HepG2 (cell line): Measurements from ENCODE around the gene PRKN. TPM values are rescaled to one million over a fixed set of nuclear protein-coding genes. Genes with fewer than 3 reads are reported as not detected.

ENCODE experiments used
- ATAC-seq: fragments of 200-7000 bp; cut with Tn5 transposase; 3 replicates; pipeline ENCODE4 v1.9.1; 2020; ENCODE audit warnings: mild to moderate bottlenecking, moderate library complexity
- BruUV-seq: library from RNA; stranded (reverse); fragments of 400-500 nt; replicated peaks from 2 replicates; lab custom pipeline; 2021; lab: Mats Ljungman, UMichigan
- CTCF ChIA-PET: fragments of 300-600 bp; formaldehyde crosslinking; extraction: SDS; loops from one replicate; lab custom pipeline; 2021; ENCODE audit warnings: low total read pairs, inconsistent platforms, low intra/inter-chr PET ratio; lab: Yijun Ruan, JAX
- POLR2A ChIA-PET: fragments of 350-600 bp; sonication (Branson Sonifier 250); formaldehyde crosslinking; loops from one replicate; lab custom pipeline; 2020; ENCODE audit warnings: antibody characterized with exemption, inconsistent platforms; lab: Yijun Ruan, JAX
- DNase-seq: peaks from one replicate; pipeline ENCODE4 v3.0.0-alpha.2; 2015; ENCODE audit warnings: low spot score
- FAIRE-seq: peaks from 3 replicates; lab custom pipeline; 2011; peaks lifted over from hg19 to GRCh38; lab: Jason Lieb, UNC
- H2AFZ ChIP-seq: one replicate; pipeline ENCODE4 v1.6.1; 2011; ENCODE audit warnings: low read length, inconsistent platforms
- H3K27ac ChIP-seq: fragments of 300-600 bp; 3 replicates; pipeline ENCODE4 v1.8.0; 2011; ENCODE audit warnings: mixed run types, mild to moderate bottlenecking, mixed read lengths, low read length, inconsistent platforms; ENCODE audit not compliant: insufficient read depth; ENCODE audit errors: extremely low read length
- H3K27me3 ChIP-seq, 2 experiments: fragments of 200-600 bp in 1 of 2; 2 replicates in 1 of 2; 3 replicates in 1 of 2; pipeline versions ENCODE4 v1.6.0 to v1.8.0; 2011; ENCODE audit warnings: low read length in 2 of 2, mild to moderate bottlenecking in 2 of 2, moderate library complexity in 2 of 2, inconsistent platforms in 1 of 2; ENCODE audit not compliant: insufficient read depth in 2 of 2, control insufficient read depth in 1 of 2
- H3K36me3 ChIP-seq, 2 experiments: fragments of 200-600 bp in 1 of 2; replicated peaks in 1 of 2; 2 replicates in 1 of 2; 3 replicates in 1 of 2; pipeline versions ENCODE4 v1.5.1 to v1.8.0; 2011; ENCODE audit warnings: low read length in 2 of 2, inconsistent platforms in 1 of 2; ENCODE audit not compliant: insufficient read depth in 2 of 2, control insufficient read depth in 1 of 2
- H3K4me1 ChIP-seq: 2 replicates; pipeline ENCODE4 v1.5.1; 2012; ENCODE audit warnings: low read length, inconsistent platforms; ENCODE audit not compliant: insufficient read depth
- H3K4me2 ChIP-seq: 2 replicates; pipeline ENCODE4 v1.6.0; 2011; ENCODE audit warnings: low read depth, low read length, inconsistent platforms
- H3K4me3 ChIP-seq, 3 experiments: fragments of 200-600 bp in 1 of 3; sonication (generic), shearing (Covaris generic) in 1 of 3; replicated peaks in 1 of 3; 2 replicates each; pipeline ENCODE4 v1.5.1; 2011 to 2016; ENCODE audit warnings: low read length in 3 of 3, inconsistent platforms in 2 of 3, low read depth in 2 of 3, mild to moderate bottlenecking in 2 of 3, control low read depth in 1 of 3, mixed read lengths in 1 of 3; ENCODE audit not compliant: insufficient read depth in 1 of 3
- H3K79me2 ChIP-seq: one replicate; pipeline ENCODE4 v1.6.1; 2011; ENCODE audit warnings: low read length, inconsistent platforms; ENCODE audit not compliant: insufficient read depth
- H3K9ac ChIP-seq: 2 replicates; pipeline ENCODE4 v1.6.0; 2011; ENCODE audit warnings: mild to moderate bottlenecking, low read depth, low read length, inconsistent platforms; ENCODE audit not compliant: insufficient read depth
- H3K9me3 ChIP-seq: 2 replicates; pipeline ENCODE4 v1.5.1; 2012; ENCODE audit warnings: mild to moderate bottlenecking, low read length
- H4K20me1 ChIP-seq: 2 replicates; pipeline ENCODE4 v1.6.0; 2011; ENCODE audit warnings: inconsistent platforms, mild to moderate bottlenecking, low read length, moderate library complexity; ENCODE audit not compliant: insufficient read depth
- GABPA ChIP-seq, 2 experiments: IDR thresholded peaks; 2 replicates each; pipeline ENCODE4 v1.6.1; 2011 to 2016; ENCODE audit warnings: low read depth in 2 of 2, low read length in 1 of 2, missing biosample characterization in 1 of 2, missing genetic modification characterization in 1 of 2
- NFKBIZ ChIP-seq: IDR thresholded peaks from 2 replicates; pipeline ENCODE4 v1.6.1; 2018; ENCODE audit warnings: missing genetic modification reagents, missing compliant biosample characterization
- ZNF577 ChIP-seq: sonication (generic); formaldehyde crosslinking; IDR thresholded peaks from 2 replicates; pipeline ENCODE4 v1.4.0; 2020; ENCODE audit warnings: mild to moderate bottlenecking, low read depth, missing genetic modification reagents, borderline replicate concordance
- ZNF619 ChIP-seq: sonication (generic); formaldehyde crosslinking; IDR thresholded peaks from 2 replicates; pipeline ENCODE4 v1.4.0; 2020; ENCODE audit warnings: mild to moderate bottlenecking, missing genetic modification reagents
- WGBS: methylation state at CpG from one replicate; pipeline ENCODE4 v1.1.6; 2017; ENCODE audit warnings: low lambda C conversion rate; 5-methylcytosine and 5-hydroxymethylcytosine counted together
- in situ Hi-C: cut with HindIII; loops from 2 replicates; pipeline ENCODE4 v1.10.0; 2017; ENCODE audit warnings: low pct_unique_long_range_greater_than_20kb; ENCODE audit not compliant: extremely low pct_ligation_motif_present
- intact Hi-C: fragments of 100-400 bp; cut with micrococcal nuclease; formaldehyde crosslinking; loops from one replicate; pipeline ENCODE4 v1.10.0; 2022; ENCODE audit not compliant: unreplicated experiment
- polyA plus RNA-seq, 8 experiments: library from polyadenylated mRNA; depleted of rRNA in 3 of 8; stranded (reverse) in 7 of 8; unstranded in 1 of 8; fragments of >200 nt; fragmentation: Illumina TruSeq in 4 of 8; extraction: Trizol in 4 of 8; gene quantifications; 2 replicates each; pipeline versions ENCODE4 v1.2.1 to v1.2.3, GENCODE V29; 2011 to 2016; ENCODE audit warnings: low read depth in 4 of 8, missing spikeins in 1 of 8, mixed read lengths in 1 of 8; ENCODE audit not compliant: insufficient read depth in 1 of 8
- total RNA-seq, 5 experiments: library from RNA; depleted of rRNA; stranded (reverse); fragments of >200 nt; fragmentation: Illumina TruSeq; extraction: Trizol; gene quantifications; 2 replicates each; pipeline ENCODE4 v1.2.3, GENCODE V29; 2016; ENCODE audit warnings: low read depth in 1 of 5
- TF ChIP-seq, protein P1 (sequence below): sonication (generic); formaldehyde crosslinking; IDR thresholded peaks from 2 replicates; pipeline ENCODE4 v1.5.0; 2020; ENCODE audit warnings: mild to moderate bottlenecking, missing genetic modification reagents
- TF ChIP-seq, protein P2 (sequence below), 2 experiments: sonication (generic) in 1 of 2; formaldehyde crosslinking in 1 of 2; IDR thresholded peaks; 2 replicates each; pipeline versions ENCODE4 v1.4.0 to v1.6.1; 2018 to 2020; ENCODE audit warnings: missing genetic modification reagents in 2 of 2, borderline replicate concordance in 1 of 2, low read depth in 1 of 2, mild to moderate bottlenecking in 1 of 2, missing biosample characterization in 1 of 2
- TF ChIP-seq, protein P3 (sequence below): IDR thresholded peaks from 2 replicates; pipeline ENCODE4 v1.6.1; 2016; ENCODE audit warnings: control low read depth

Gene PRKN
- total and polyA plus RNA-seq, 2 of the 13 experiments (the other 11 are each of a cell fraction or from before 2014, with no cell fraction given), result 0.31 to 0.44 TPM

DNA sequence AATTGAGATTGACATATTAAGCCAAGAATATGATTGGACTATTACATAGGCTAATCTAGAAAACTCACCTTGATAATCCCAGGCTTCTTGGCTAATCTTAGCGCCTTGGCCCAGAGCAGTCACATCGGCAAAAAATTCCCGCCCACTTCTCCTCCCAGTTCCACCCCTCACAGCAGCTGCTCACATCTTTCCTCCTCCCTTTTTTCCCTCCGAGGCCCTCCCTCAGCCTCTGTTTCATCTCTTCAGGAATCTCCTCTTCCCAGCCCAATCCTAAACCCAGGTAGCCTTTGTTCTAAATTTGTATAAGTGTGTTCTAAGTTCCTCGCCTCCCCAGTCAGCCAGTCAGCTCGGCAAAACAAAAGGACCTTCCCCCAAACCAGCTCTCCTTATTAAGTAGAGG is 184.3 kb downstream of the PRKN start:
- intact Hi-C loops, result no loop called here
- Histone ChIP-seq H3K9me3 (no peaks in the 10 kb centered on the region), H3K9ac (no peak overlapping the region), H3K27me3 (no peaks in the 10 kb centered on the region), H2AFZ (no peak overlapping the region), H3K36me3 (no peaks in the 10 kb centered on the region), H3K4me3 (no peak overlapping the region), H3K4me1 (no peaks in the 10 kb centered on the region), H3K27ac (no peak overlapping the region), H3K4me2 (no peak overlapping the region), H3K79me2 (no peaks in the 10 kb centered on the region), H4K20me1 (no peaks in the 10 kb centered on the region)
- 46% methylated on average over 6 of the region's 6 CpGs for WGBS
- CTCF ChIA-PET, result no interaction called here
- in situ Hi-C loops, result no loop called here
- no peak for DNase-seq
- no peak for FAIRE-seq
- no TSS peak for BruUV-seq
- POLR2A ChIA-PET, result no interaction called here
- ATAC-seq, result no peak
- TF ChIP-seq NFKBIZ (CRISPR knock-in tag) (no peak), ZNF577 (no peak)

DNA sequence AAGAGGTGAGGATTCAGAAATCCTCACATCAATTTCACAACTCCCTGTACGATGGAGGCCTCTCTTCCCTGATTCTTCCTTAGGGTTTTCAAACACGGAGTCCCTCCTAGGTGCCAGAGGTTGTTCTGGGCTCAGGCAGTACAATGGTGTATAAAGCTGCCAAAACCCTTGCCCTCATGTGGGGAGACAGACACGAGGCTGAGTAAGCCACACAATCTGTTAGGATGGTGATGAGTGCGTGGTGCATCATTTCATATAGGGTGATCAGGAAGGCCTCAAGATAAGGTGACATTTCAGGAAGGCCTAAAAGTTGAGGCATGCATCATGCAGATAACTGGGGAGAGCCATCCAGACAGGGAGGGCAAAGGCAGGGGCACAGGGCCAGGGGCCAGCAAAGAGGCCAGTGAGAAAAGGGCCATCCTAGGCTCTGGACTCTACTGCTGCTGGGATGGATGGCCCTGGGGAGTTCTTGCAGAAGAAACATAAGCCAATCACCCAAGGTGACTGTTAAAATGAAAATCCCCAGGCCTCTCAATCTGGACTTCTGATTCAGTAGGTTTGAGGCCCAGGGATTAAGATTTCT is 186.5 kb downstream of the PRKN start:
- H3K27me3 ChIP-seq, result no peaks in the 10 kb centered on the region
- no peaks in the 10 kb centered on the region for H3K9me3 ChIP-seq
- POLR2A ChIA-PET, result no interaction called here
- ATAC-seq (no peak), FAIRE-seq (no peak), DNase-seq (no peak)
- H3K4me3 ChIP-seq, result no peak overlapping the region
- intact Hi-C loops (no loop called here), in situ Hi-C loops (no loop called here)
- no peaks in the 10 kb centered on the region for H3K79me2 ChIP-seq
- CTCF ChIA-PET, result no interaction called here
- no peak overlapping the region for H3K9ac ChIP-seq
- H3K4me2 ChIP-seq, result no peak overlapping the region
- H2AFZ ChIP-seq, result no peak overlapping the region
- H4K20me1 ChIP-seq, result no peaks in the 10 kb centered on the region
- H3K27ac ChIP-seq, result no peak overlapping the region
- TF ChIP-seq, protein P1, sequence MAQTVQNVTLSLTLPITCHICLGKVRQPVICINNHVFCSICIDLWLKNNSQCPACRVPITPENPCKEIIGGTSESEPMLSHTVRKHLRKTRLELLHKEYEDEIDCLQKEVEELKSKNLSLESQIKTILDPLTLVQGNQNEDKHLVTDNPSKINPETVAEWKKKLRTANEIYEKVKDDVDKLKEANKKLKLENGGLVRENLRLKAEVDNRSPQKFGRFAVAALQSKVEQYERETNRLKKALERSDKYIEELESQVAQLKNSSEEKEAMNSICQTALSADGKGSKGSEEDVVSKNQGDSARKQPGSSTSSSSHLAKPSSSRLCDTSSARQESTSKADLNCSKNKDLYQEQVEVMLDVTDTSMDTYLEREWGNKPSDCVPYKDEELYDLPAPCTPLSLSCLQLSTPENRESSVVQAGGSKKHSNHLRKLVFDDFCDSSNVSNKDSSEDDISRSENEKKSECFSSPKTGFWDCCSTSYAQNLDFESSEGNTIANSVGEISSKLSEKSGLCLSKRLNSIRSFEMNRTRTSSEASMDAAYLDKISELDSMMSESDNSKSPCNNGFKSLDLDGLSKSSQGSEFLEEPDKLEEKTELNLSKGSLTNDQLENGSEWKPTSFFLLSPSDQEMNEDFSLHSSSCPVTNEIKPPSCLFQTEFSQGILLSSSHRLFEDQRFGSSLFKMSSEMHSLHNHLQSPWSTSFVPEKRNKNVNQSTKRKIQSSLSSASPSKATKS (CRISPR knock-in tag), result no peak
- TF ChIP-seq GABPA (IDR thresholded peaks at IDR 0.05; ENCODE audit: low read depth, low read length) (no peak), GABPA (CRISPR knock-in tag; IDR thresholded peaks at IDR 0.05; ENCODE audit: low read depth) (no peak), ZNF619 (CRISPR knock-in tag) (no peak)
- TF ChIP-seq, protein P2, sequence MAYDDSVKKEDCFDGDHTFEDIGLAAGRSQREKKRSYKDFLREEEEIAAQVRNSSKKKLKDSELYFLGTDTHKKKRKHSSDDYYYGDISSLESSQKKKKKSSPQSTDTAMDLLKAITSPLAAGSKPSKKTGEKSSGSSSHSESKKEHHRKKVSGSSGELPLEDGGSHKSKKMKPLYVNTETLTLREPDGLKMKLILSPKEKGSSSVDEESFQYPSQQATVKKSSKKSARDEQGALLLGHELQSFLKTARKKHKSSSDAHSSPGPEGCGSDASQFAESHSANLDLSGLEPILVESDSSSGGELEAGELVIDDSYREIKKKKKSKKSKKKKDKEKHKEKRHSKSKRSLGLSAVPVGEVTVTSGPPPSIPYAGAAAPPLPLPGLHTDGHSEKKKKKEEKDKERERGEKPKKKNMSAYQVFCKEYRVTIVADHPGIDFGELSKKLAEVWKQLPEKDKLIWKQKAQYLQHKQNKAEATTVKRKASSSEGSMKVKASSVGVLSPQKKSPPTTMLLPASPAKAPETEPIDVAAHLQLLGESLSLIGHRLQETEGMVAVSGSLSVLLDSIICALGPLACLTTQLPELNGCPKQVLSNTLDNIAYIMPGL (CRISPR knock-in tag; IDR thresholded peaks at IDR 0.05; ENCODE audit: borderline replicate concordance in 1 of 2, low read depth in 1 of 2), result no peak
- TF ChIP-seq, protein P3, sequence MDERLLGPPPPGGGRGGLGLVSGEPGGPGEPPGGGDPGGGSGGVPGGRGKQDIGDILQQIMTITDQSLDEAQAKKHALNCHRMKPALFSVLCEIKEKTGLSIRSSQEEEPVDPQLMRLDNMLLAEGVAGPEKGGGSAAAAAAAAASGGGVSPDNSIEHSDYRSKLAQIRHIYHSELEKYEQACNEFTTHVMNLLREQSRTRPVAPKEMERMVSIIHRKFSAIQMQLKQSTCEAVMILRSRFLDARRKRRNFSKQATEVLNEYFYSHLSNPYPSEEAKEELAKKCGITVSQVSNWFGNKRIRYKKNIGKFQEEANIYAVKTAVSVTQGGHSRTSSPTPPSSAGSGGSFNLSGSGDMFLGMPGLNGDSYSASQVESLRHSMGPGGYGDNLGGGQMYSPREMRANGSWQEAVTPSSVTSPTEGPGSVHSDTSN (CRISPR knock-in tag), result no peak
- BruUV-seq, result no TSS peak
- no peaks in the 10 kb centered on the region for H3K4me1 ChIP-seq
- 48% methylated on average over 4 of the region's 4 CpGs for WGBS
- no peaks in the 10 kb centered on the region for H3K36me3 ChIP-seq
